Vagina (tissue), 2 donors: ENCODE measurements around the gene FCGR3A. TPM values are rescaled to one million over a fixed set of nuclear protein-coding genes. Genes with fewer than 3 reads are reported as not detected.
"Not testable (repeated sequence)": the region's sequence is repeated elsewhere in the genome, so short reads cannot be mapped to it uniquely, and the experiment has no call there.

Source experiments
- DNase-seq, 2 donors: peaks; one replicate each; pipeline ENCODE4 v3.0.0-alpha.2; 2017; ENCODE audit errors: extremely low spot score in 2 of 2
- H3K27ac ChIP-seq: fragments of 200-600 bp; sonication (generic); one replicate; pipeline ENCODE4 v1.5.1; 2019
- H3K27me3 ChIP-seq: fragments of 200-600 bp; sonication (generic); one replicate; pipeline ENCODE4 v1.5.1; 2019
- H3K36me3 ChIP-seq, 2 donors: fragments of 200-600 bp; sonication (generic); one replicate each; pipeline ENCODE4 v1.5.1; 2017 to 2019
- H3K4me1 ChIP-seq: fragments of 200-600 bp; sonication (generic); one replicate; pipeline ENCODE4 v1.5.1; 2019
- H3K4me3 ChIP-seq, 2 donors: fragments of 200-600 bp; sonication (generic); 1 replicate in 1 of 2; 2 replicates in 1 of 2; pipeline ENCODE4 v1.5.1; 2016 to 2019
- H3K9me3 ChIP-seq: fragments of 200-600 bp; sonication (generic); one replicate; pipeline ENCODE4 v1.5.1; 2019
- POLR2A ChIP-seq, 2 donors: fragments of 450-650 bp; IDR thresholded peaks; one replicate each; pipeline ENCODE4 v1.6.1; 2017; ENCODE audit warnings: antibody characterized with exemption in 2 of 2, mild to moderate bottlenecking in 2 of 2, moderate library complexity in 2 of 2
- POLR2AphosphoS5 ChIP-seq, 2 donors: sonication (generic); formaldehyde crosslinking; IDR thresholded peaks; one replicate each; pipeline ENCODE4 v1.9.0; 2017; ENCODE audit warnings: antibody characterized with exemption in 2 of 2, mild to moderate bottlenecking in 2 of 2, low read depth in 1 of 2; ENCODE audit not compliant: insufficient read depth in 1 of 2
- intact Hi-C: fragments of 100-400 bp; cut with DNase I; formaldehyde crosslinking; loops from one replicate; pipeline ENCODE4 v1.15.1; 2023
- total RNA-seq: library from RNA; depleted of rRNA; stranded (reverse); fragments of >200 nt; gene quantifications from one replicate; pipeline ENCODE4 v1.2.3, GENCODE V29; 2016
- TF ChIP-seq, protein P1 (sequence below), 3 experiments: fragments of 450-650 bp in 2 of 3; fragments of 200-600 bp in 1 of 3; sonication (generic) in 1 of 3; IDR thresholded peaks; one replicate each; pipeline ENCODE4 v1.5.1; 2017 to 2019; ENCODE audit warnings: antibody characterized with exemption in 3 of 3, mild to moderate bottlenecking in 2 of 3, moderate library complexity in 2 of 3

Gene FCGR3A
- total RNA-seq, 1 donor from 2014 or later, result 14.2 TPM

DNA sequence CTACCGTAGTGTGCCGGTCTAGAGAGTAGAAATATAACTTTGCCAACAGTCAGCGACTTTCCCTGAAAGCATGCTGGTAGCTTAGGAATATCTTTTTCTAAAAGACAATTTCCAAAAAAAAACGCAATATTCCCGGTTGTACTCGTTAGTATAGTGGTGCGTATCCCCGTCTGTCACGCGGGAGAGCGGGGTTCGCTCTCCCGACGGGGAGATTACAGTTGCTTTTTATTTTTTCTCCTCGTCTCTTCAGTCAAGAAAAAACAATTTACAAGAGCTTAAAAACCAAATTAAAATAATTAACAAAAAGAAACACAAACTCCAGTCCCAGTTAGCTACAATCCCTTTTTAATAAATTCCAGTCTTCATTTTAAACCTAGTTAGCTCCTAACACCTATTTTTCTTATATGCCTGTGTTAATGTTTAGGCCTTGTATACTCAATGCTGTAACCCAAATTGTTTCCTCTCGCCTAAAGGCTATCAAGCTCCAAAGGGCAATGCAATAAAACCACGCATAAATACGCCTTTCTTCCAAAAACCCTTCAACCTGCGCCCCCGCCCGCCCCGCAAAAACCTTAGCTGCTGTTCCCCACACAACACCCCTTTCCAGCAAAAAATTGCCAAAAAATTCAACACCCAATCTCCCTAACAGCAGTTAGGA lies 17.5 kb downstream of the FCGR3A start:
- DNase-seq, result no peak
- TF ChIP-seq POLR2AphosphoS5 (IDR thresholded peaks at IDR 0.05; ENCODE audit: insufficient read depth in 1 of 2, low read depth in 1 of 2), result no peak
- TF ChIP-seq POLR2A (IDR thresholded peaks at IDR 0.05), result no peak
- TF ChIP-seq, protein P1, sequence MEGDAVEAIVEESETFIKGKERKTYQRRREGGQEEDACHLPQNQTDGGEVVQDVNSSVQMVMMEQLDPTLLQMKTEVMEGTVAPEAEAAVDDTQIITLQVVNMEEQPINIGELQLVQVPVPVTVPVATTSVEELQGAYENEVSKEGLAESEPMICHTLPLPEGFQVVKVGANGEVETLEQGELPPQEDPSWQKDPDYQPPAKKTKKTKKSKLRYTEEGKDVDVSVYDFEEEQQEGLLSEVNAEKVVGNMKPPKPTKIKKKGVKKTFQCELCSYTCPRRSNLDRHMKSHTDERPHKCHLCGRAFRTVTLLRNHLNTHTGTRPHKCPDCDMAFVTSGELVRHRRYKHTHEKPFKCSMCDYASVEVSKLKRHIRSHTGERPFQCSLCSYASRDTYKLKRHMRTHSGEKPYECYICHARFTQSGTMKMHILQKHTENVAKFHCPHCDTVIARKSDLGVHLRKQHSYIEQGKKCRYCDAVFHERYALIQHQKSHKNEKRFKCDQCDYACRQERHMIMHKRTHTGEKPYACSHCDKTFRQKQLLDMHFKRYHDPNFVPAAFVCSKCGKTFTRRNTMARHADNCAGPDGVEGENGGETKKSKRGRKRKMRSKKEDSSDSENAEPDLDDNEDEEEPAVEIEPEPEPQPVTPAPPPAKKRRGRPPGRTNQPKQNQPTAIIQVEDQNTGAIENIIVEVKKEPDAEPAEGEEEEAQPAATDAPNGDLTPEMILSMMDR (IDR thresholded peaks at IDR 0.05), result no peak
- H3K27ac ChIP-seq, result peak overlapping the region; percentile 76
- no peaks in the 10 kb centered on the region for H3K36me3 ChIP-seq
- H3K9me3 ChIP-seq, result no peaks in the 10 kb centered on the region
- peaks cover 7% of the 10 kb centered on the region for H3K4me1 ChIP-seq
- no peaks in the 10 kb centered on the region for H3K27me3 ChIP-seq
- intact Hi-C loops, result no loop called here
- peak overlapping the region in 1 of 2 donors; percentile 20 for H3K4me3 ChIP-seq

DNA sequence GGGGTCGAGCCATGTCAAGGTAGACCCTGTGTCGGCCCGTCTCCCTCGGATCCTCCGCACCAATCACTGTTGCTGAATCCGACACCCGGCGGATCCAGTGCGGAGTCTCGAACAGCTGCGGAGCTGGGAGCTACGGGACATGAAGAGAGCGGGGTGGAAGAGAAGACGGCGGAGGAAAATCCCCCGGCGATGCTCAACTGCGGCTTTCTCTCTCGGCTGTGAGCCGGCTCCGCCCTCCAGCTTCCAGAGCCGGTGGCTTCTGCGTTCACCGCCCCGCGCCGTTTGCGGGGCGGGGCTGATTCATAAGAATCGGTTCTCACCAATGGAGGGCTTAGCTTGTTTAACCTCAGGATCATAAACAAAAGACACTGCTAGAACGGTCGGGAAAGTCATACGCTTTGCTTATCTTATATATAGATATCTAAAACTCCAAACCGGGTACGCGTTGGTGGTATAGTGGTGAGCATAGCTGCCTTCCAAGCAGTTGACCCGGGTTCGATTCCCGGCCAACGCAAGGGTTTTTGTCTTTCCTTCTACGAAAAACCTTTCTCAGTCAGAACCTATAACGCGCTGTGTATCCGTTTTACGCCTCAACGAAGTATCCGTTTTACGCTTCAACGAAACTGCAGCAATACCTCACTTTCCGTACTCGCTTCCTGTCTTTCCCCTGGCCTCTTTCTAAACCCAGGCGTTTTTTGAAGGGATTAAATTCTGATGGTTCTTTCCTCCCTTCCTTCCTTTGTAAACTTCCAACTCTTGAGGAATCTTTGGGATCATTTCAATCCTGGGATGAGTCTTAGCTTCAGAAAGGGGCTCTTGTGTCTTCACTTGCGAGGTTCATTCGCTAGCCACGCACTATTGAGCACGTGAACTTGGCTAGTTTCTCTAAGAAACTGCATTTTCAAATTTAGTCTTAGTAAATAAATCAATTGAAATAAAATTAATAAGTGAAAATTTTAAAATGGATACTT lies 18.7 kb downstream of the FCGR3A start:
- intact Hi-C loops, H3K36me3 ChIP-seq: not testable (repeated sequence)

DNA sequence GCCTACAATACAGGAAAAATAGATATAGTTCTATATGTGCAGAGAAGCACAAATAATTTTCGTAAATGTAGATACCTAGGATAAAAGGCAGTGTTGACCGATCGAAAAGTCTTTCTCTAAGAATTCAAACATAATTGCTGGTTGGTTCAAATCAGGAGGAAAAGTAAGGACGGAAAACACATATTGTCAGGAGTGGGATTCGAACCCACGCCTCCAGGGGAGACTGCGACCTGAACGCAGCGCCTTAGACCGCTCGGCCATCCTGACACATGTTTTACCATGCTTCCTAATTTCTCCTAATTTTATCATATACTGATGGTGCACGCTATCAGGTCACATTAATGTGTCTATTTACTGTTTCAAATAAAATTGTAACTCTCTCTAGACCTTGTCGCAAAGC lies 19.5 kb downstream of the FCGR3A start:
- H3K27me3 ChIP-seq, H3K36me3 ChIP-seq, DNase-seq, H3K4me1 ChIP-seq, intact Hi-C loops, H3K9me3 ChIP-seq: not testable (repeated sequence)
- peak in 1 of 2 donors; percentile 79 for TF ChIP-seq POLR2AphosphoS5 (IDR thresholded peaks at IDR 0.05; ENCODE audit: insufficient read depth in 1 of 2, low read depth in 1 of 2)
- H3K27ac ChIP-seq, result peak overlapping the region; percentile 99
- peak overlapping the region; percentile 68 to 79 for H3K4me3 ChIP-seq

More for the DNA sequence above, 18.7 kb downstream of the FCGR3A start:
- not testable (repeated sequence) for H3K27me3 ChIP-seq, H3K4me1 ChIP-seq, H3K9me3 ChIP-seq
- DNase-seq, result peak in 1 of 2 donors; percentile 96
- peak in 1 of 2 donors; percentile 47 for TF ChIP-seq POLR2A (IDR thresholded peaks at IDR 0.05)
- peak; percentile 72 to 94 for TF ChIP-seq POLR2AphosphoS5 (IDR thresholded peaks at IDR 0.05; ENCODE audit: insufficient read depth in 1 of 2, low read depth in 1 of 2)
- H3K4me3 ChIP-seq, result peak overlapping the region; percentile 68 to 79
- H3K27ac ChIP-seq, result peak overlapping the region; percentile 99

DNA sequence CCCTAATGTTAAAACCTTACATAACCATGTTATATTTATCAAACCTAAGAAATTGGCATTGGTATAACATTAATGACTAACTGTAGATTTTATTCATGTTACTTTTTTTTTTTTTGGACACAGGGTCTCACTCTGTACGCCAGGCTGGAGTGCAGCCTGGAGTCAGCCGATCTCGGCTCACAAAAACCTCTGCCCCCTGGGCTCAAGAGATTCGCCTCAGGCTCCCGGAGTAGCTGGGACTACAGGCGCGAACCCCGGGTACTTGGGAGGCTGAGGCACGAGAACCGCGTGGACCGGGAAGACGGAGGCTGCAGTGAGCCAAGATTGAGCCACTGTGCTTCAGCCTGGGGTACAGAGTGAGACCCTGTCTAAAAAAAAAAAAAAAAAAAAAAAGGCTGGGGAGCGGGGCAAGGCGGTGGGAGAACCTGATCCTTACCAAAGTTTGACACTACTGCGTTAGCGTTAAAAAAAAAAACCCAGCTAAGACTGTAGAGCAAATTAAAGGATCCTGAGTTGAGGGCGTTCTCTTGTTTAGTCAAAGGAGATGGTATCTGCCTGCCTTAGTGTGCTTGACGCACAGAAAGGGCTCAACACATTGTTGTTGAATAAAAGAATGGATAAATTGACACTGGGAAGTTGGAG lies 20.0 kb downstream of the FCGR3A start:
- peak overlapping the region; percentile 68 to 79 for H3K4me3 ChIP-seq
- H3K9me3 ChIP-seq, H3K27me3 ChIP-seq, H3K36me3 ChIP-seq, DNase-seq, intact Hi-C loops: not testable (repeated sequence)
- peaks cover 12% of the 10 kb centered on the region for H3K4me1 ChIP-seq
- H3K27ac ChIP-seq, result peak overlapping the region; percentile 99

DNA sequence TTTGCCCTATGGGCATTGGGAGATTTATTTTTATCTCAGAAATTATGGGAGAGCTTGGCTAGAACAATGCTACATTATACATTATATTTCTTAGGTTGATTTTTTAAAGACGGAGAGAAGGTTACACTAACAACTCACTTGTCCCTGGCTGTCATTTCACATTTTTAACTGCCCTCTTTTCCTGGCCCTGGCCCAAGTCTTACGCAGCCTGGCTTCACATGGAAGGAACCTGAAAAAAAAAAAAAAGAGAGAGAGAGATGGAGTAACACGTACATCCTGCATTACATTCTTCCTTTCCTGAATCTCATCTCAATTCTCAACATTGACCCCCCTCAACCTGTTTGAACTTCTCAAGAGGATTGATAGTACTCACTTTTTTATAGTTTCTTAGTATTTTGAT lies 21.1 kb downstream of the FCGR3A start:
- H3K27ac ChIP-seq, H3K4me3 ChIP-seq, H3K27me3 ChIP-seq, H3K36me3 ChIP-seq, intact Hi-C loops, H3K9me3 ChIP-seq, DNase-seq: not testable (repeated sequence)
- peaks cover 12% of the 10 kb centered on the region for H3K4me1 ChIP-seq

DNA sequence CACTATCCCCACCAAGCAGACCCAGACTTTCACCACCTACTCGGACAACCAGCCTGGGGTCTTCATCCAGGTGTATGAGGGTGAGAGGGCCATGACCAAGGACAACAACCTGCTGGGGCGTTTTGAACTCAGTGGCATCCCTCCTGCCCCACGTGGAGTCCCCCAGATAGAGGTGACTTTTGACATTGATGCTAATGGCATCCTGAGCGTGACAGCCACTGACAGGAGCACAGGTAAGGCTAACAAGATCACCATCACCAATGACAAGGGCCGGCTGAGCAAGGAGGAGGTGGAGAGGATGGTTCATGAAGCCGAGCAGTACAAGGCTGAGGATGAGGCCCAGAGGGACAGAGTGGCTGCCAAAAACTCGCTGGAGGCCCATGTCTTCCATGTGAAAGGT lies 23.7 kb downstream of the FCGR3A start:
- H3K27me3 ChIP-seq, H3K9me3 ChIP-seq, H3K36me3 ChIP-seq, H3K4me3 ChIP-seq, H3K4me1 ChIP-seq, H3K27ac ChIP-seq, intact Hi-C loops, DNase-seq: not testable (repeated sequence)

DNA sequence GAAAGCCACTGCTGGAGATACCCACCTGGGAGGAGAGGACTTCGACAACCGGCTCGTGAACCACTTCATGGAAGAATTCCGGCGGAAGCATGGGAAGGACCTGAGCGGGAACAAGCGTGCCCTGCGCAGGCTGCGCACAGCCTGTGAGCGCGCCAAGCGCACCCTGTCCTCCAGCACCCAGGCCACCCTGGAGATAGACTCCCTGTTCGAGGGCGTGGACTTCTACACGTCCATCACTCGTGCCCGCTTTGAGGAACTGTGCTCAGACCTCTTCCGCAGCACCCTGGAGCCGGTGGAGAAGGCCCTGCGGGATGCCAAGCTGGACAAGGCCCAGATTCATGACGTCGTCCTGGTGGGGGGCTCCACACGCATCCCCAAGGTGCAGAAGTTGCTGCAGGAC lies 24.3 kb downstream of the FCGR3A start:
- DNase-seq, H3K4me1 ChIP-seq, H3K27me3 ChIP-seq, H3K36me3 ChIP-seq, H3K9me3 ChIP-seq, intact Hi-C loops: not testable (repeated sequence)
- Histone ChIP-seq H3K4me3 (peak overlapping the region; percentile 75 to 85), H3K27ac (peak overlapping the region; percentile 94)

DNA sequence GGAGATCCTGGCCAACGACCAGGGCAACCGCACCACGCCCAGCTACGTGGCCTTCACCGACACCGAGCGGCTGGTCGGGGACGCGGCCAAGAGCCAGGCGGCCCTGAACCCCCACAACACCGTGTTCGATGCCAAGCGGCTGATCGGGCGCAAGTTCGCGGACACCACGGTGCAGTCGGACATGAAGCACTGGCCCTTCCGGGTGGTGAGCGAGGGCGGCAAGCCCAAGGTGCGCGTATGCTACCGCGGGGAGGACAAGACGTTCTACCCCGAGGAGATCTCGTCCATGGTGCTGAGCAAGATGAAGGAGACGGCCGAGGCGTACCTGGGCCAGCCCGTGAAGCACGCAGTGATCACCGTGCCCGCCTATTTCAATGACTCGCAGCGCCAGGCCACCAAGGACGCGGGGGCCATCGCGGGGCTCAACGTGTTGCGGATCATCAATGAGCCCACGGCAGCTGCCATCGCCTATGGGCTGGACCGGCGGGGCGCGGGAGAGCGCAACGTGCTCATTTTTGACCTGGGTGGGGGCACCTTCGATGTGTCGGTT lies 24.8 kb downstream of the FCGR3A start:
- Histone ChIP-seq H3K27ac (peak overlapping the region; percentile 94), H3K4me3 (peak overlapping the region; percentile 75 to 85)
- H3K36me3 ChIP-seq, H3K9me3 ChIP-seq, H3K27me3 ChIP-seq, H3K4me1 ChIP-seq, intact Hi-C loops, DNase-seq: not testable (repeated sequence)
